H1 (cell line): Measurements from ENCODE around the gene UMODL1. TPM values are rescaled to one million over a fixed set of nuclear protein-coding genes. Genes with fewer than 3 reads are reported as not detected.

ENCODE experiments used
- KDM1A ChIP-seq: fragments of 200-600, 300-600 bp; sonication (generic); IDR thresholded peaks from 2 replicates; pipeline ENCODE4 v1.7.1; 2016; ENCODE audit warnings: mild to moderate bottlenecking, low read length, borderline replicate concordance
- NANOG ChIP-seq: IDR thresholded peaks from 2 replicates; pipeline ENCODE4 v1.6.1; 2011; ENCODE audit warnings: low read length, low read depth, mild to moderate bottlenecking, inconsistent platforms; ENCODE audit not compliant: insufficient read depth, poor library complexity, severe bottlenecking
- RFX5 ChIP-seq: IDR thresholded peaks from 2 replicates; pipeline ENCODE4 v1.6.1; 2011; ENCODE audit warnings: low read depth, low read length, improper control_type of control experiment, borderline replicate concordance
- SUZ12 ChIP-seq: fragments of 200-600 bp; sonication (generic); IDR thresholded peaks from 2 replicates; pipeline ENCODE4 v1.6.1; 2012; ENCODE audit warnings: mild to moderate bottlenecking, inconsistent platforms, low read length, moderate library complexity, mixed read lengths
- polyA plus RNA-seq, 7 experiments: library from polyadenylated mRNA; depleted of rRNA in 3 of 7; stranded (reverse) in 5 of 7; unstranded in 2 of 7; fragments of >200 nt in 5 of 7; fragments of 200-250 nt in 2 of 7; gene quantifications; 1 replicate in 5 of 7; 2 replicates in 1 of 7; 4 replicates in 1 of 7; pipeline versions ENCODE4 v1.2.1 to v1.2.3, GENCODE V29; 2011 to 2013; ENCODE audit warnings: missing spikeins in 2 of 7, mixed read lengths in 2 of 7
- total RNA-seq: library from RNA; stranded (reverse); fragmentation: NEBNext Ultra II Directional; extraction: Animal tissue kit (Norgen Biotek cat#: 25700); gene quantifications from 2 replicates; pipeline ENCODE4 v1.2.1, GENCODE V29; 2021
- TF ChIP-seq, protein P1 (sequence below): IDR thresholded peaks from 2 replicates; pipeline ENCODE4 v1.6.1; 2012; ENCODE audit warnings: low read length, inconsistent platforms

UMODL1 gene
- total and polyA plus RNA-seq, 2 of the 8 experiments (the other 6 are each of a cell fraction or from before 2014, with no cell fraction given) = not detected

DNA sequence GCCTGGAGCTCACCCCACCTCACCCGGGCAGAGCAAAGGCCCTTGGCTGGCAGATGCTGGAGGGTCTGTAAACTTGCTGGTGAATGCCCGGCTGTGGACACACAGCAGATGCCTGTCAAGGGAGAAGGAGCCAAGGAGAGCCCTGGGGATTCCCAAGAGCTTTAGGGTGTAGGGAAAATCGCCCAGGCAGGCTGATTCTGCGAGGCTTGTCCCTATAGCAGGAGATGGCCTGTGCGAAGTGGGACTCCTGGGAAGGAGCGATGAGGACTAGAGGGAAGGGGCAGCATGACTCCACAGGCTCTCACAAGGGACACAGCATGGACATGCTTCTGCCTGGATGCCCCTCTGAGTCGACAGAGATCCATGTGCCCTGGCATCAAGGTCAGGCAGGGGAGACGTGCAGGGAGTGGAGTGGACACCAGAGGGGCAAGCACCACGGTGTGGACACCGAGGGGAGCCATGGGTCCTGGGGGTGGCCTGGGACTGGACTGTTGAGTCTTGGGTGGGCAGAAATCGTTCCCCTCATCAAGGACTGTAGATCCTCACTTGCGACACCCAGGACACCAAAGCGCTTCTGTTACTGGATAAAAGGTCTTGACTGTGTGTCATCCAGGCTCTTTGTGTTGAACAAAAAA is 76.4 kb downstream of the UMODL1 start (continued):
- TF ChIP-seq, protein P1, sequence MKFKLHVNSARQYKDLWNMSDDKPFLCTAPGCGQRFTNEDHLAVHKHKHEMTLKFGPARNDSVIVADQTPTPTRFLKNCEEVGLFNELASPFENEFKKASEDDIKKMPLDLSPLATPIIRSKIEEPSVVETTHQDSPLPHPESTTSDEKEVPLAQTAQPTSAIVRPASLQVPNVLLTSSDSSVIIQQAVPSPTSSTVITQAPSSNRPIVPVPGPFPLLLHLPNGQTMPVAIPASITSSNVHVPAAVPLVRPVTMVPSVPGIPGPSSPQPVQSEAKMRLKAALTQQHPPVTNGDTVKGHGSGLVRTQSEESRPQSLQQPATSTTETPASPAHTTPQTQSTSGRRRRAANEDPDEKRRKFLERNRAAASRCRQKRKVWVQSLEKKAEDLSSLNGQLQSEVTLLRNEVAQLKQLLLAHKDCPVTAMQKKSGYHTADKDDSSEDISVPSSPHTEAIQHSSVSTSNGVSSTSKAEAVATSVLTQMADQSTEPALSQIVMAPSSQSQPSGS = no peak
- TF ChIP-seq RFX5 (no peak), KDM1A (no peak), SUZ12 (no peak), NANOG (no peak)
- TF ChIP-seq, all 59 proteins: peak for 0
